GM21390 (cell line): ENCODE measurements around the gene ZNF69.
"Not testable (repeated sequence)": the region's sequence is repeated elsewhere in the genome, so short reads cannot be mapped to it uniquely, and the experiment has no call there.

ENCODE experiments used
- ATAC-seq: cut with Tn5 transposase; IDR thresholded peaks from one replicate; pipeline ENCODE4 v1.9.1; 2021; ENCODE audit not compliant: unreplicated experiment

Gene ZNF69

DNA sequence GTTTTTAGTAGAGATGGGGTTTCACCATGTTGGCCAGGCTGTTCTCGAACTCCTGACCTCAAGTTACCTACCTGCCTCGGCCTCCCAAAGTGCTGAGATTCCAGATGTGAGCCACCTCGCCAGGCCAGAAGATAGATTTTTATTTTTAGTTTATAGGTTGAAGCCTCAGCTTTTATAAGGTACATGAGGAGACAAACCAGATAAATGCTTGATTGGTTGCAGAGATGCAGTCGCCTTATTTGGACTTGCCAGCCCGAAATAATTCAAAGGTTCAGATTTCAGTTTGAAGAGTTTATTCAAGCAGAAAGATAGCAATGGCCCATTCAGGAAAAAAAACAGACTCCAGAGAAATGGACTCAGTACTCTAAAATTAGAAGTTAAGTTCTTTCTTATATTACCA, 3.1 kb downstream of the ZNF69 start:
- no peak for ATAC-seq

DNA sequence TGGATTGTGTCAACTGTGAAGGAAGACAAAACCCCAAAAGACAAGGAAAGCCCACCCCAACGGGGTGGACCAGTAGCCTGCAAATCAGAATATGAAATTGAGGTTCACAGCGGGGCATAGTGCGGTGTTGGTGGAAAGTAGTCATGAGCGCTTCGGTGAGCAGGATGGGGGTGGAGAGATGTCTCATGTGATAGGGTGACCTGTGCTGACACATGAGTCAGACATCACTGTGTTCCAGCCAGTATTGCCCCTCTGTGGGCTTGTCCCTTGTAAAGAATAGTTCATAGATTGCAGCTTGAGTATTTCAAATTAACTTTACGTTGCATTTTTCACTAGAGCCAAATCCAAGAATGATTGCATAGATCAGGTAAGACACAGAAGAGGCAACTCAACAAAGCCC, 7.3 kb downstream of the ZNF69 start:
- no peak for ATAC-seq

DNA sequence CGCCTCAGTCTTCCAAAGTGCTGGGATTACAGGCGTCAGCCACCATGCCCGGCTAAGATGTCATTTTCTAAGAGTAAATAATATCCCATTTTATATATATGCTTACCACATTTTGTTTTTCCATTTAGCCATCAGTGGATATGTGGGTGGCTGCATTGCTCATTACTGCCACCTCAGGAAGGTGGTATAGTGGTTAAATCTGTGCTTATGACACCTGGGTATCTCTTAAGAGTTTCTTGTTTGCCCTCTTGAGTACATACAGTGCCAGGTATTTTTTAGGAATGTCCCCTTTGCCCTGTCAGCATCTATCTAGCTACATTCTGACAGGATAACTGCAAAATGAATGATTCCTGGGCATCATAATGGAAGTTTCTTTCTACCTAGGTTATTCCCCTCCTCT, 14.6 kb downstream of the ZNF69 start:
- no peak for ATAC-seq

DNA sequence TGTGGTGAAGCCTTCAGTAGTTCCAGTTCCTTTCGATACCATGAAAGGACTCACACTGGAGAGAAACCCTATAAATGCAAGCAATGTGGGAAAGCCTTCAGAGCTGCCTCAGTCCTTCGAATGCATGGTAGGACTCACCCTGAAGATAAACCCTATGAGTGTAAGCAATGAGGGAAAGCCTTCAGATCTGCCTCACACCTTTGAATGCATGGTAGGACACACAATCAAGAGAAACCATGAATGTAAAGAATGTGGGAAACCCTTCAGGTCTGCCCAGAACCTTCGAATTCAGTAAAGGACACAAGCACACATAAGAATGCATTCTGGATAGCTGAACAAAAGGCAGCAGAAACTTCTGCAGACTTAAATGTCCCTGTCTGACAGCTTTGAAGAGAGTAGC, 18.3 kb downstream of the ZNF69 start:
- ATAC-seq: no peak

DNA sequence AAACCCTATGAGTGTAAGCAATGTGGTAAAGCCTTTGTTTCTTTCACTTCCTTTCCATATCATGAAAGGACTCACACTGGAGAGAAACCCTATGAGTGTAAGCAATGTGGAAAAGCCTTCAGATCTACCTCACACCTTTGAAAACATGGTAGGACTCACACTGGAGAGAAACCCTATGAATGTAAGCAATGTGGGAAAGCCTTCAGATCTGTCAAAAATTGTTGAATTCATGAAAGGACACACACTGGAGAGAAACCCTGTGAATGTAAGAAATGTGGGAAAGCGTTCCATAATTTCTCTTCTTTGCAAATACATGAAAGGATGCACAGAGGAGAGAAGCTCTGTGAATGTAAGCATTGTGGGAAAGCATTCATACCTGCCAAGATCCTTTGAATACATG, 24.4 kb downstream of the ZNF69 start:
- ATAC-seq: not testable (repeated sequence)

DNA sequence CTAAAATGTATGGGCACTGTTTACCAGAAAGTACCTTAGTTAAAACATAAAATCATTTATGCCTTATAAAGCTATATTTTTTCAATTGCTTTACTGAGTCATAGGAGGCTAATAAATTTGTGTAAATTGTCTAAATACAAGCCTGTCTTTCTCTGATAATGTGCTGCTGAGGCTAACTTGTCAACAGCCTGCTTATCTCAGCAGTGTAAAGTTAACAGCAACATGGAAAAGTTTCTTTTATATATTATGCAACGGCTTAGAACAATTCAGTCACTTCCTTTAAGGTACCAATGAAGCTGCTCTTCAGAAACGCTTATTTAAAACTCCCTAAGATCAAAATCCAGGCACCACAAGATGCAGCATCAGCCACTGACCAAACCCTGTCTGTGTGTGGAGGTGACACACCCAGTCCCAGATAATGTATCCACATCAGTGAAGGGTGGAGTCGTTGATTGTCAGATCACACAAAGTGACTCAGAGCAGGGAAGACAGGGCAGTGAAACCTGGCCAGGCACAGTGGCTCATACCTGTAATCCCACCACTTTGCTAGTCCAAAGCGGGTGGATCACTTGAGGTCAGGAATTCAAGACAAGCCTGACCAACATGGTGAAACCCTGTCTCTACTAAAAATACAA, 27.0 kb downstream of the ZNF69 start:
- not testable (repeated sequence) for ATAC-seq

DNA sequence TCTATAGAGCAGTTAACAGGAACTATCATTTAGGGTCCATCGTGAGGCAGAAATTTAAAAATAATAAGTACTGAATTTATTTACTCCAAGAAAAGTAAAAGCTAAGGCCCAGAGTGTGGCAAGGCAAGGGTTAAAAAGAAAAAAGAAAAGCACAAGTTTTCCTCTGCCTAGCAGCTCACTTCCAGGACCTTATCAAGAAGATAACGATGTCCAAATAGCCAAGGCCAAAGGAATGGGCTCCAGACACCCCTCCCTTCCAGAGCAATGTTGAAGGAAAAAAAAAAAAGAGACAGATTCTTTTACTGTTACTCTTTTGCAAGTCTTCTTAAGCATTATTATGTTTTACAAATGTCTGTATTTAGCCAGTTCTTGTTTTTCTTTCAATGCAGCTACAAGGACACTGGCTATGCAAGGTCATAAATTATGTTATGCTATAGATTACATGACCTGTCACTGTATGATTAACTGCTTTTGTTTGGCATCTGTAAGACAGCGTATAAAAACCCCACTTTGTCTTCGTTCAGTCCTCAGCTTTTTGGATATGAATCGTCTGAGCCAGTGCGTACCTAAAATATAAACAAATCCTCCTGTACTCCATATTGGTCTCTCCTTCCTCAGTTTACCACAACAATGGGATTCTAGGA, 34.4 kb downstream of the ZNF69 start:
- ATAC-seq: no peak

DNA sequence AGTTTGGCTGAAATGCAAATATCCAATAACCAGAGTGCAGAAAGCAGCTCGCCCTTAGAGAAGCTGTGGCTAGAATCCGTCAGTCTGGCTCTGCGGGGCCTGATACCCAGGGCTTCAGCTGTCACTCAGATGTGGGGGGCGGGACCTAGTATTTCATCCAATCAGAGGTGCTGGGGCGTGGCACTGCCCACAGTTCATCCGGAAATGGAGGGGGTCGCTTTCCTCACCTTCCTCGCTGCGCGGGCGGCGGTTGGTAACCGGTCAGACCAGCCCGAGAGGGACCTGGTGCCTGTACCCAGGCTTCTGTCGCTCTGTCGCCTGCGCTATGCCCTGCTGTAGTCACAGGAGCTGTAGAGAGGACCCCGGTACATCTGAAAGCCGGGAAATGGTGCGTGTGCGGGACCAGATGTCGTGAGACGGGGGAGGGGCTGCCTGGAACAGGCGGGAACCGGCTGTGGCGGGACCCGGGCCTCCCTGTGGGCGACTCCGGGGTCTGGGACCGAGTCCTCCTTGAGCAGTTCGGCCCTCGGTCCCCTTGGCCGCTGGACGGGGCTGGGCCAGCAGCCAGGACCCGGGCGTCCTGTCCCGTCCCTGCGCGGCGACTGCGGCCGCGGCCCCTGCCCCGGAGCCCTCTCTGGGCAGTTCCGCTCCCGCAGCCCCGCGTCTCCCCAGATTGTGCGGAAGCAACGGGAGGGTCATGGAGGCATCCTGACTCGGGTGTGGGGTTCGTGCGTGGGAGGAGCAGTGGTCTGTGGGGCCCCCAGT, 37.5 kb downstream of the ZNF69 start, which contains the start of gene ZNF700:
ZNF700 (plus strand) TSS at position 222 of the 765 bp plus-strand sequence; CDS start at position 326, 104 bp downstream.
- ATAC-seq: peak; percentile 86

DNA sequence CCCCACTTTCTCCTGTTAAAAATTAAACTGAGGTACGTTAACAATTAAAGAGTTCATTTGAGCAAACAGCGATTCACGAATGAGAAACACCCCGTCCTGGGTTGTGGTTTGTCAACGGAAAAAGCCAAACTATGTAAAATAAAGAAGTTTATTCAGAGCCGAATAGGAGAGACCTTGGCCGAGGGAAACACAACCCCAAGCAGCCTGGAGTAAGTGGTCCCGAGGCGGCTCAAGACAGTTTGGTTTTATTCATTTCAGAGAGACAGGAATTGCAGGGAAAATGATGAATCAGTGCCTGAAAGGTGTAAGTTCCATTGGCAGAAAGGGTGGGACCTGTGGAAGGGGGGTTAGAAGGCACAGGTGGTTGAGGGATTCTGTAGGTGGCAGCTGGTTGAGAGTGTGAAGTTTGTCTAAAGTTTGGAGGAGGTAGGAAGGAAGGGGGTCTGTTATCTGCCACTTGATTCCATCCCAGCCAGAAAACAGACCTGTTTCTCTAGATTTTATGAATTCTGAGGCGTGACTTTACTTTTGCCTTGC, 38.1 kb downstream of the ZNF69 start:
- not testable (repeated sequence) for ATAC-seq

DNA sequence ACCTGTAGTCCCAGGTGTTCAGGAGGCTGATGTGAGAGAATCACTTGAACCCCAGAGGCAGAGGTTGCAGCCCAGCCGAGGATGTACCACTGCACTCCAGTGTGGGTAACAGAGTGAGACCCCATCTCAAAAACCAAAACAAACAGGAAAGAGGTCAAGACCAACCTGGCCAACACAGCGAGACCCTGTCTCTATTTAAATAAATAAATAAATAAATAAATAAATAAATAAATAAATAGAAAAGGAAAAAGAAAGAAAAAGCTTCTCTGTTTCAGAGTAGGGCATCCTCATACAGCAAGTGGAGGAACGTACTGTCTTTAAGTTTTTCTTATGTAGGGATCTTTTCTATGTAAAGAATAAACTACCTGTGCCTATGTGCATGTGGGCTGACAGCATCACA, 39.6 kb downstream of the ZNF69 start:
- ATAC-seq: no peak

DNA sequence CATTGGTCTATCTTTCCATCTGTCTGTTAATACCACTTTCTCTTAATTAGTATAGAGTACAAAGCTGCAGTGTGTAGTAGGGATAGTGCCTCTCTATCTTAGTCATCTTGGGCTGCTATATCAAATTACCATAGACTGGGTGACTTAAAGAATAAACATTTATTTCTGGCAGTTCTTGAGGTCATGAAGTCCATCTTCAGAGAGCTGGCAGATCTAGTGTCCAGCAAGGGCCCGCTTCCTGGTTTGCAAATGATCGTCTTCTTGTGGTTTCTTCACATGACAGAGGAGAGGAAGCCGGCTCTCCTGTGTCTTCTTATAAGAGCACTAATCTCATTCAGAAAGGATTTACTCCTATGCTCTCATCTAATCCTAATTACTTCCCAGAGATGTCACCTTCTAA, 43.5 kb downstream of the ZNF69 start:
- no peak for ATAC-seq

DNA sequence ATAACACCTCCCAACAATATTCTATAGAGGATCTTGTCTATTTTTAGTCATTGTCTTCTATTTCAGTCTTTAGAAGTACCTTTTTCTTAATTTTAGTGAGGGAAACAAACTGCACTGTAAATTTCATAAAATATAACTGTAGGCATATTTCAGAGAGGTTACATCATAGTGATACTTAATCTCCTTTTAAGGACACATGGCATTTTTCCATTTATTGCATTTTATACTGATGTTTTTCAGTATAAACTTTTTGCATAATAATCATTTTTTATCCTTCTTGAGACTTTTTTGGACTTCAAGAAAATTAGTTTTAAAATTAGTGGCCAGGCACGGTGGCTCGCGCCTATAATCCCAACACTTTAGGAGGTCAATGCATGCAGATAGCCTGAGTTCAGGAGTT, 43.9 kb downstream of the ZNF69 start:
- ATAC-seq: no peak

DNA sequence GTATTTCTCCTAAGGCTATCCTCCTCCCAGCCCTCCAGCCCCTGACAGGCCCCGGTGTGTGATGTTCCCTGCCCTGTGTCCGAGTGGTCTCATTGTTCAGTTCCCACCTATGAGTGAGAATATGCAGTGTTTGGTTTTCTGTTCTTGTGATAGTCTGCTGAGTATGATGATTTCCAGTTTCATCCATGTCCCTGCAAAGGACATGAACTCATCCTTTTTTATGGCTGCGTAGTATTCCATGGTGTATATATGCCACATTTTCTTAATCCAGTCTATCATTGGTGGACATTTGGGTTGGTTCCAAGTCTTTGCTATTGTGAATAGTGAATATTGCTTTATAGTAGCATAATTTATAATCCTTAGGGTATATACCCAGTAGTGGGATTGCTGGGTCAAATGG, 48.2 kb downstream of the ZNF69 start:
- ATAC-seq: not testable (repeated sequence)

DNA sequence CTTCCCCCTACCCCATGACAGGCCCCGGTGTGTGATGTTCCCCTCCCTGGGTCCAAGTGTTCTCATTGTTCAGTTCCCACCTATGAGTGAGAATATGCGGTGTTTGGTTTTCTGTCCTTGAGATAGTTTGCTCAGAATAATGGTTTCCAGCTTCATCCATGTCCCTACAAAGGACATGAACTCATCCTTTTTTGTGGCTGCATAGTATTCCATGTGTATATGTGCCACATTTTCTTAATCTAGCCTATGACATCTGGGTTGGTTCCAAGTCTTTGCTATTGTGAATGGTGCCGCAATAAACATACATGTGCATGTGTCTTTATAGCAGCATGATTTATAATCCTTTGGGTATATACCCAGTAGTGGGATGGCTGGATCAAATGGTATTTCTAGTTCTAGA, 50.8 kb downstream of the ZNF69 start:
- not testable (repeated sequence) for ATAC-seq

DNA sequence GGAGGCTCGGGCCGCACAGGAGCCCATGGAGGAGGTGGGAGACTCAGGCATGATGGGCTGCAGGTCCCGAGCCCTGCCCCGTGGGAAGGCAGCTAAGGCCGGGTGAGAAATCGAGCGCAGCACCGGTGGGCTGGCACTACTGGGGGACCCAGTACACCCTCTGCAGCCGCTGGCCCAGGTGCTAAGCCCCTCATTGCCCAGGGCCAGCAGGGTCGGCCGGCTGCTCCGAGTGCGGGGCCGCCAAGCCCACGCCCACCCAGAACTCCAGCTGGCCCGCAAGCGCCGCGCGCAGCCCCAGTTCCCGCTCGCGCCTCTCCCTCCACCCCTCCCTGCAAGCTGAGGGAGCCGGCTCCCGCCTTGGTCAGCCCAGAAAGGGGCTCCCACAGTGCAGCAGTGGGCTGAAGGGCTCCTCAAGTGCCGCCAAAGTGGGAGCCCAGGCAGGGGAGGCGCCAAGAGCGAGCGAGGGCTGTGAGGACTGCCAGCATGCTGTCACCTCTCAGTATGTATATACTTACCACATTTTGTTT, 53.8 kb downstream of the ZNF69 start:
- not testable (repeated sequence) for ATAC-seq

DNA sequence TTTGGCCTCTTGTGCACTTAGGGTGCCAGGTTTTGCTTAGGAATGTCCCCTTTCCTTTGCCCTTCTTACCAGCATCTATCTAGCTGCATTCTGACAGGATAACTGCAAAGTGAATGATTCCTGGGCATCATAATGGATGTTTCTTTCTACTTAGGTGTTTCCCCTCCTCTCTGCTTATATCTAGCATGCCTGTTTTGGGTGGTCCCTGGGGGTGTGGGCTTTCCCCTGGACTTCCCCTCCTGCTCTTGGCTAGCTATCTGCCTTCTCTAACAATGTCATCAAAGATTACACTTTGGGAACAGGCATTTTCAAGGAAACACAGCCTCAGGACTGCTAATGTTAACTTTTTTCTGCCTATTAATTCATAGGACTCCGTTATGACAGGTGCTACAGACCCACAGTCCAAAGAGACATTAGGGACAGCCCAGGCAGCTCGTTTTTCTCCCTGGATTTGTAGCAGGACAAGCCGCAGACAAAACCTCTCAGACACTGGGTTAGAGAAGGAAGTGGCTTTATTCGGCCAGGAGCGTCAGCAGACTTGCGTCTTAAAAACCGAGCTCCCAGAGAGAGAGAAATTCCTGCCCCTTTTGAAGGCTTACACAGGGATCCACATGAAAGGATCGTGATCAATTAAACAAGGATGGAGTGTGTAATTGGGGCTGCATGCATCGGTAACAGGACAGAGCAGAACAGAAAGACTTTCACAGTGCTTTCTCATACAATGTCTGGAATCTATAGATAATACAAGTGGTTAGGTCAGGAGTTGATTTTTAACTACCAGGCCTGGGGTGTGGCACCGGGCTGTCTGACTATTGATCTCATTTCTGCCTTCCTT, 54.6 kb downstream of the ZNF69 start:
- no peak for ATAC-seq

DNA sequence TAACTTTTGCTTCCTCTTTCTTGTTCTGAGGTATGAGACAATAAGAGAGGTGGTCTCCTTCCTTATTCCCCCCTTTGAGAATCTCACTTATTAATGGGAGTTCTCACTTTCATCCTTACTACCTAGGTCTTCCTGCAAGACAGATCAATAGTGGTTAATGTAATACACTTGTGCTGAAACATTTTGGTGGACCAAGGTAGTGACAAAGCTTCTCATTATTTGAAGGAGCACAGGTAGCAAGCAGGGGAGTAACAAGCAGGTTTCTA, 55.2 kb downstream of the ZNF69 start:
- ATAC-seq: no peak

DNA sequence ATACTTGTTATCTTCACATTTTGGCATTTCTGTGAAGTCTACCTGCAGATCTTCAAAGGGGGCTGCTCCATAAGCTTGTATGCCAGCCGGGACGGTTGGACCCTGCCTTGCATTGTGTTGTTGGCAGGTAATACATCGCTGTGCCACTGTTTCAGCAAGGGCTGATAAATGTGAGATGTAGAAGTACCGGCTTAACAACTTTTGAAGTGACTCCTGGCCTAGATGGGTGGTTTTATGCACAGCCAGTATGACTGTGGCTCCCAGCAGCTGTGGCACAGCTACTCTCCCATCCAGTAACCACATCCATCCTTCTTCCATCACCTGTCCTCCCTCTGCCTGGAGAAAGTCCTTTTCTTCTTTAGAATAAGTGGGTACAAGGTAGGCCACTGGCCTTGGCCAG, 57.1 kb downstream of the ZNF69 start:
- no peak for ATAC-seq

DNA sequence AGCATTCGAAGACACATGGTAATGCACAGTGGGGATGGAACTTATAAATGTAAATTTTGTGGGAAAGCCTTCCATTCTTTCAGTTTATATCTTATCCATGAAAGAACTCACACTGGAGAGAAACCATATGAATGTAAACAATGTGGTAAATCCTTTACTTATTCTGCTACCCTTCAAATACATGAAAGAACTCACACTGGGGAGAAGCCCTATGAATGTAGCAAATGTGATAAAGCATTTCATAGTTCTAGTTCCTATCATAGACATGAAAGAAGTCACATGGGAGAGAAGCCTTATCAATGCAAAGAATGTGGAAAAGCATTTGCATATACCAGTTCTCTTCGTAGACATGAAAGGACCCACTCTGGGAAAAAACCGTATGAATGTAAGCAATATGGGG, 61.1 kb downstream of the ZNF69 start:
- ATAC-seq: no peak

DNA sequence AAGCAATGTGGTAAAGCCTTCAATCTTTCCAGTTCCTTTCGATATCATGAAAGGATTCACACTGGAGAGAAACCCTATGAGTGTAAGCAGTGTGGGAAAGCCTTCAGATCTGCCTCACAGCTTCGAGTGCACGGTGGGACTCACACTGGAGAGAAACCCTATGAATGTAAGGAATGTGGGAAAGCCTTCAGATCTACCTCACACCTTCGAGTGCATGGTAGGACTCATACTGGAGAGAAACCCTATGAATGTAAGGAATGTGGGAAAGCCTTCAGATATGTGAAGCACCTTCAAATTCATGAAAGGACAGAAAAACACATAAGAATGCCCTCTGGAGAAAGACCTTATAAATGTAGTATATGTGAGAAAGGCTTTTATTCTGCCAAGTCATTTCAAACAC, 61.6 kb downstream of the ZNF69 start:
- no peak for ATAC-seq

DNA sequence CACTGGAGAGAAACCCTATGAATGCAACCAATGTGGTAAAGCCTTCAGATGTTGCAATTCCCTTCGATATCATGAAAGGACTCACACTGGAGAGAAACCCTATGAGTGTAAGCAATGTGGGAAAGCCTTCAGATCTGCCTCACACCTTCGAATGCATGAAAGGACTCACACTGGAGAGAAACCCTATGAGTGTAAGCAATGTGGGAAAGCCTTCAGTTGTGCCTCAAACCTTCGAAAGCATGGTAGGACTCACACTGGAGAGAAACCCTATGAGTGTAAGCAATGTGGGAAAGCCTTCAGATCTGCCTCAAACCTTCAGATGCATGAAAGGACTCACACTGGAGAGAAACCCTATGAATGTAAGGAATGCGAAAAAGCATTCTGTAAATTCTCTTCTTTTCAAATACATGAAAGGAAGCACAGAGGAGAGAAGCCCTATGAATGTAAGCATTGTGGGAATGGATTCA, 62.1 kb downstream of the ZNF69 start:
- not testable (repeated sequence) for ATAC-seq
